ENCODE results near the gene THY1. TPM values are rescaled to one million over a fixed set of nuclear protein-coding genes. Genes with fewer than 3 reads are reported as not detected.

Gene THY1
- total RNA-seq, 4 donors from 2014 or later = 14.1 to 43.4 (median 30.6) TPM

- DNase-seq = no peak
- no peak overlapping the region for H3K4me3 ChIP-seq (replicated peaks in 1 of 3)
- H3K27me3 ChIP-seq = no peaks in the 10 kb centered on the region
- TF ChIP-seq CTCF (IDR thresholded peaks at IDR 0.05) (no peak), POLR2A (IDR thresholded peaks at IDR 0.05) (no peak)
- H3K27ac ChIP-seq = no peak overlapping the region
- H3K36me3 ChIP-seq = no peaks in the 10 kb centered on the region
- H3K9me3 ChIP-seq = no peaks in the 10 kb centered on the region
- intact Hi-C loops (cut with DNase I) = no loop called here
- no peaks in the 10 kb centered on the region for H3K4me1 ChIP-seq
- 72 to 92% methylated on average over 2 to 4 of the region's 4 CpGs for WGBS, 2 donors
Measured at GRCh38 chr11:119448380-119448779, 25.4 kb upstream of the THY1 start.

- no peak for TF ChIP-seq CTCF (IDR thresholded peaks at IDR 0.05)
- TF ChIP-seq POLR2A (IDR thresholded peaks at IDR 0.05) = no peak
- 57 to 73% methylated on average over 5 of the region's 5 CpGs for WGBS, 2 donors
- H3K4me1 ChIP-seq = no peaks in the 10 kb centered on the region
- no peak overlapping the region for H3K4me3 ChIP-seq (replicated peaks in 1 of 3)
- no peaks in the 10 kb centered on the region for H3K36me3 ChIP-seq
- H3K9me3 ChIP-seq = no peaks in the 10 kb centered on the region
- DNase-seq = no peak
- intact Hi-C loops (cut with DNase I) = no loop called here
- H3K27me3 ChIP-seq = no peaks in the 10 kb centered on the region
- no peak overlapping the region for H3K27ac ChIP-seq
Measured at GRCh38 chr11:119447664-119448242, 24.8 kb upstream of the THY1 start.

GRCh38 chr11:119446871-119447663 is 24.1 kb upstream of the THY1 start:
- no peak for TF ChIP-seq CTCF (IDR thresholded peaks at IDR 0.05)
- TF ChIP-seq POLR2A (IDR thresholded peaks at IDR 0.05) = no peak
- H3K9me3 ChIP-seq = no peaks in the 10 kb centered on the region
- H3K36me3 ChIP-seq = no peaks in the 10 kb centered on the region
- intact Hi-C loops (cut with DNase I) = no loop called here
- no peak for DNase-seq
- WGBS, 2 donors = 70 to 81% methylated on average over 10 of the region's 10 CpGs
- no peaks in the 10 kb centered on the region for H3K27me3 ChIP-seq
- no peak overlapping the region for H3K4me3 ChIP-seq (replicated peaks in 1 of 3)
- H3K27ac ChIP-seq = no peak overlapping the region
- no peaks in the 10 kb centered on the region for H3K4me1 ChIP-seq

- intact Hi-C loops (cut with DNase I) = no loop called here
- Histone ChIP-seq H3K9me3 (no peaks in the 10 kb centered on the region), H3K27ac (no peak overlapping the region), H3K4me1 (no peaks in the 10 kb centered on the region), H3K4me3 (replicated peaks in 1 of 3) (no peak overlapping the region), H3K27me3 (no peaks in the 10 kb centered on the region), H3K36me3 (no peaks in the 10 kb centered on the region)
- 82 to 87% methylated on average over 8 of the region's 8 CpGs for WGBS, 2 donors
- no peak for DNase-seq
- no peak for TF ChIP-seq CTCF (IDR thresholded peaks at IDR 0.05)
- no peak for TF ChIP-seq POLR2A (IDR thresholded peaks at IDR 0.05)
Measured at GRCh38 chr11:119446434-119446833, 23.5 kb upstream of the THY1 start.

- no peaks in the 10 kb centered on the region for H3K27me3 ChIP-seq
- TF ChIP-seq POLR2A (IDR thresholded peaks at IDR 0.05) (no peak), CTCF (IDR thresholded peaks at IDR 0.05) (no peak)
- H3K4me1 ChIP-seq = no peaks in the 10 kb centered on the region
- intact Hi-C loops (cut with DNase I) = no loop called here
- H3K36me3 ChIP-seq = no peaks in the 10 kb centered on the region
- no peak overlapping the region for H3K4me3 ChIP-seq (replicated peaks in 1 of 3)
- no peak overlapping the region for H3K27ac ChIP-seq
- 80 to 86% methylated on average over 4 of the region's 4 CpGs for WGBS, 2 donors
- no peaks in the 10 kb centered on the region for H3K9me3 ChIP-seq
- no peak for DNase-seq
Measured at GRCh38 chr11:119445850-119446249, 22.9 kb upstream of the THY1 start.

Data from thyroid gland (tissue), 4 donors.